ENCODE data around the gene MCAT.

GRCh38 chr22:43135565-43135964 lies 7.6 kb downstream of the MCAT start:
- TF ChIP-seq CTCF (IDR thresholded peaks at IDR 0.05) (no peak), POLR2AphosphoS5 (IDR thresholded peaks at IDR 0.05; ENCODE audit: low read depth, low read length) (no peak), REST (IDR thresholded peaks at IDR 0.05; ENCODE audit: insufficient read depth in 1 of 2, low read depth in 2 of 2, low read length in 1 of 2) (no peak), TCF7L2 (IDR thresholded peaks at IDR 0.05; ENCODE audit: low read depth, low read length) (no peak)
